ENCODE results near the gene VPS37D.
"Not testable (repeated sequence)": the region's sequence is repeated elsewhere in the genome, so short reads cannot be mapped to it uniquely, and the experiment has no call there.

VPS37D gene

DNA sequence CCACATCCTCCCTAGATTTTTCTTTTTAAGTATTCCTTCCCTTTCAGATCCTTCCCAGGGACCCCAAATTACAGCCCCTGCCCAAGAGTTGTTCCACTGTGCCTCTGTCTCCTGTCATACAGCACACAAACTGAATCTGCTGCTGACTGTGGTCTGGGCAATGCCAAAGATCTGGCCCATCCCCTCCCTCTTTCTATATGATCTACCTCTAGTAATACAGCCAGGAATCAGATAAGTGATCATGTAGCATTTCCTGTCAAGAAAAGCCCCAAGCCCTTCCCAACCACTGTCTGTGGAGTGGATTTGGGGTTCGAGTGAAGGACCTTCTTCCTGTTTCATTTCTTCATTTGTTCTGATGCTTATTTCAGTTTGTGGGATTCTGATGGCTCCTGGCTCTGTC is 45.1 kb downstream of the VPS37D start:
- Histone ChIP-seq H3K4me1 (ENCODE audit: control insufficient read depth, insufficient read depth, low read length) (peaks cover 24% of the 10 kb centered on the region), H3K4me3 (ENCODE audit: low read length) (no peak overlapping the region), H3K9me3 (ENCODE audit: control insufficient read depth, low read length) (no peaks in the 10 kb centered on the region), H3K9ac (ENCODE audit: low read length) (no peak overlapping the region), H3K36me3 (ENCODE audit: control insufficient read depth, insufficient read depth, low read length, severe bottlenecking) (peaks cover 5% of the 10 kb centered on the region), H3K27me3 (replicated peaks; ENCODE audit: control insufficient read depth, insufficient read depth, low read length) (no peaks in the 10 kb centered on the region)
- no peak for DNase-seq (ENCODE audit: low read depth)

DNA sequence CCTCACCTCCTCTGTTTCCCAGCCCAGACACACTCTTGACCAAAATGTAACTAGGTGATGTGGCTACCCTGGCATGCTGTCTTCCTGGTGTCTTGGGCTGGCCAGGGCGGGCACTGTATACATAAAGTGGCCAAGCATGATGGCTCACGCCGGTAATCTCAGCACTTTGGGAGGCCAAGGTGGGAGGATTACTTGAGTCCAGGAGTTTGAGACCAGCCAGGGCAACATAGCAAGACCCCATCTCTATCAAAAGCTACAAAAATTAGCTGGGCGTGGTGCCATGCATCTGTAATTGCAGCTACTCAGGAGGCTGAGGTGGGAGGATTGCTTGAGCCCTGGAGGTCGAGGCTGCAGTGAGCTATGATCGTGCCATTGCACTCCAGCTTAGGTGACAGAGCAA is 45.7 kb downstream of the VPS37D start:
- H3K36me3 ChIP-seq (ENCODE audit: control insufficient read depth, insufficient read depth, low read length, severe bottlenecking); H3K4me3 ChIP-seq (ENCODE audit: low read length); DNase-seq (ENCODE audit: low read depth); H3K9ac ChIP-seq (ENCODE audit: low read length); H3K9me3 ChIP-seq (ENCODE audit: control insufficient read depth, low read length); H3K27me3 ChIP-seq (replicated peaks; ENCODE audit: control insufficient read depth, insufficient read depth, low read length): not testable (repeated sequence)
- H3K4me1 ChIP-seq (ENCODE audit: control insufficient read depth, insufficient read depth, low read length) = peaks cover 30% of the 10 kb centered on the region

DNA sequence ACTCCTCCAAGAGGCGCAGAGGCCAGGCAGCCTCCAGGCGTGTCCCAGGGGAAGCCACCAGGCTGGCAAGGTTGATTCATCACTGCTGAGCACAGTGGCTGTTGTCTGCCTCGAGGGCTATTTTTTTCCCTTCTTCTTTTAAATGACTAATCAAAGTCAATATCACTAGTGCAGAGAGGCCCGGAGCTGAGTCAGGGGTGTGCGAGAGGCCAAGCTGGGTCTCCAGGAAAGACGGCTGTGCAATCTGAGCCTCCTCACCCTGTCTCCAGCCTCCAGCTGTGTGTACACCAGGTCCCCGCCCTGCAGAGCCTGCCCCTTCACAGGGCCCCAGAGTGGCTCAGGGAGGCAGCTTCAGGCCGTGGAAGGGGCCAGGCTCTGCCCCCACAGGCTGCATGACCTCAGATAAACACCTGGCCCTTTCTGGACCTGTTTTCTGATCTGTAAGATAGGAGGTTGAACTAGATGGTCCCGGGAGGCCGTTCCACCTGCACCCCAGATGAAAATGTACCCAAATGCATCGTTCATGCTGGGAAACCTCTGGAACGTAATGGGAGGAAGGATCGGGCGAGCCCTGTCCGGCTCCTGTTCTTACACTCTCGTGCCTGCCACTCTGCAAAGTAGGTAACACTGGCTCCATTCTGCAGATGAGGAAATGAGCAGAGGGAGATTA is 48.2 kb downstream of the VPS37D start:
- peak overlapping the region; percentile 18 for H3K9ac ChIP-seq (ENCODE audit: low read length)
- no peak overlapping the region for H3K4me3 ChIP-seq (ENCODE audit: low read length)
- H3K27me3 ChIP-seq (replicated peaks; ENCODE audit: control insufficient read depth, insufficient read depth, low read length) = no peaks in the 10 kb centered on the region
- H3K9me3 ChIP-seq (ENCODE audit: control insufficient read depth, low read length) = no peaks in the 10 kb centered on the region
- H3K4me1 ChIP-seq (ENCODE audit: control insufficient read depth, insufficient read depth, low read length) = peaks cover 35% of the 10 kb centered on the region
- DNase-seq (ENCODE audit: low read depth) = peak; percentile 97
- no peaks in the 10 kb centered on the region for H3K36me3 ChIP-seq (ENCODE audit: control insufficient read depth, insufficient read depth, low read length, severe bottlenecking)

DNA sequence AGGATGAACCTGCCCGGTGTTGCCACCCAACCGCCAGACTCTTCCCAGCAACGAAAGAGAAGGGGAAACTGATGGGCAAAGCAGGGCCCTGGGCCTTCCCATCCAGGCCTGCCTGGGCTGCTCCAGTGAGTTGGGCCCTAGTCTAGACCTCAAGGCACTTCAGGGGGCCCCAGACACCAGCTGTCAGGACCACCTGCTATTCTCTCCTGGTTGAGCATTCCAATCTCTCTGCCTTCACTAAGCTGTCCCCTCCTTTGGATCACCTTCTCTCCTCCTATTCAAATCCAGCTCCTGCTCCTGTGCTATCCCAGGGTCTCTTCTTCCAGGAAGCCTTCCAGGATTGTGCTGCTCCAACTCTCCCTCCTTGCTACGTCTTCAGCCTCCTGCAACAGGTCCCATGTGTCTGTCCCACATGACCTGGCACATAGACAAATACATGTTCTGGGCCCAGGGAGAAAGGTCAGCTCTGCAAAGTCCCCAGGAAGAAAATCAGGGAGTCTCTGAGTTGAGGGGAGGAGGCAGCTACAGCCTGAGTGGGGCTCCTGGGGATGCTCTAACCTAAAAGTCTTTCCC is 48.8 kb downstream of the VPS37D start:
- Histone ChIP-seq H3K36me3 (ENCODE audit: control insufficient read depth, insufficient read depth, low read length, severe bottlenecking) (no peaks in the 10 kb centered on the region), H3K4me3 (ENCODE audit: low read length) (peak overlapping the region; percentile 14), H3K9me3 (ENCODE audit: control insufficient read depth, low read length) (no peaks in the 10 kb centered on the region), H3K4me1 (ENCODE audit: control insufficient read depth, insufficient read depth, low read length) (peaks cover 35% of the 10 kb centered on the region), H3K27me3 (replicated peaks; ENCODE audit: control insufficient read depth, insufficient read depth, low read length) (no peaks in the 10 kb centered on the region), H3K9ac (ENCODE audit: low read length) (peak overlapping the region; percentile 18)
- no peak for DNase-seq (ENCODE audit: low read depth)

DNA sequence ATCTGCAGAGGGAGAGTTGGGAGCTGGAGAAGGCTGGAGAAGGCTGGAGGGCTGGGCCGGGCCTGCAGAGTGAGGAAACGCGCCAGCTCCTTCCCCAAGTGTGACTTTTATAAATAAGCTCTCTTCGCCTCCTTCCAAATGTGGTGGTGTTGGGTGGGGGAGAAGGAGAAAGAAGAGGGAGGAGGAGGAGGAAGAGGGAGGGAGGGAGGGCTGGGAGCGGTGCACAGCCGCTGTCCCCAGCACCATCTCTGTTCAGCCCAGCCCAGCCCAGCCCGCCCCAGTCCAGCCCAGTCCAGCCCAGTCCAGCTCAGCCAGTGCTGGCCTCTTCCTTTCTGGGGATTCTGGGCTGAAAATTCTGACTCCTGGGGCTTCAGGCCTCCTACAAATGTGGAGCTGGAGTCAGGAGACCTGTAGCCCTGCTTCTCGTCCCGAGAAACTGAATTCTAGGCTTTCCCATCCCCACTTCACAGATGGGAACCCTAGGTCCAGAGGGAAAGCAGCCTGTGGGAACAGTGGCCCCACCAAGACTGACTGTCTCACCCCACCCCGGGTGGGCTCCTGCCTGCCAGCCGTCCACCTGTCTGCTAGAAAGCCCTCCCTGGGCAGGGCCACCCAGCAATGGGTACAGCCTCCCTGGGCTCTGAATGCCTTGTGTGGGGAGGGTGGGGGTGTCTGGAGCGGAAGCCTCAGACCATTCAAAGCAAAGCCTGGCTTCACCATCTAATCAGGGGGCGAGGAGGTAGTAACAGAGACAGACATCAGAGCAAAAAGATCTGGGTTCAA is 49.6 kb downstream of the VPS37D start:
- H3K27me3 ChIP-seq (replicated peaks; ENCODE audit: control insufficient read depth, insufficient read depth, low read length) = no peaks in the 10 kb centered on the region
- no peaks in the 10 kb centered on the region for H3K9me3 ChIP-seq (ENCODE audit: control insufficient read depth, low read length)
- H3K36me3 ChIP-seq (ENCODE audit: control insufficient read depth, insufficient read depth, low read length, severe bottlenecking) = no peaks in the 10 kb centered on the region
- peak overlapping the region; percentile 50 for H3K9ac ChIP-seq (ENCODE audit: low read length)
- peaks cover 41% of the 10 kb centered on the region for H3K4me1 ChIP-seq (ENCODE audit: control insufficient read depth, insufficient read depth, low read length)
- H3K4me3 ChIP-seq (ENCODE audit: low read length) = peak overlapping the region; percentile 14
- DNase-seq (ENCODE audit: low read depth) = no peak

DNA sequence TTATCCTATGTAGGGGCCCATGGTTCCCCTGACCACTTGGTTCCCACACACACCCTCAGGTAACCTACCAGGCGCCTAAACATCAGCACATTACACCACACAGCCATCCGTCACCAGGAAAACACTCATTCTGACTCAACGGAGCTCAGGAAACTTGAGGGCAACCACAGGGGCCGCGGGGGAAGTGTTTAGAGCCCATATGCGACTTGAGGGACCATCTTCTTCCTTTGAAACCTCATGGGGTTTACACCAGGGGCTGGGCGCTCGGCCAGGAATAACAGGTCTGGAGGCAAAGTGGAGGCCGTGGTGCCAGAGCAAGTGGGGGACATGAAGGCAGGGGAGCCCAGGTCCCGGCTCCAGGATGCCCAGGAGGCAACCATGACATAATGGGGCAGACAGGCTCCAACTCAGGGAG is 50.4 kb downstream of the VPS37D start:
- H3K4me3 ChIP-seq (ENCODE audit: low read length) = peak overlapping the region; percentile 87
- peaks cover 41% of the 10 kb centered on the region for H3K4me1 ChIP-seq (ENCODE audit: control insufficient read depth, insufficient read depth, low read length)
- no peaks in the 10 kb centered on the region for H3K9me3 ChIP-seq (ENCODE audit: control insufficient read depth, low read length)
- DNase-seq (ENCODE audit: low read depth) = peak; percentile 87
- H3K36me3 ChIP-seq (ENCODE audit: control insufficient read depth, insufficient read depth, low read length, severe bottlenecking) = no peaks in the 10 kb centered on the region
- peak overlapping the region; percentile 87 for H3K9ac ChIP-seq (ENCODE audit: low read length)
- no peaks in the 10 kb centered on the region for H3K27me3 ChIP-seq (replicated peaks; ENCODE audit: control insufficient read depth, insufficient read depth, low read length)

DNA sequence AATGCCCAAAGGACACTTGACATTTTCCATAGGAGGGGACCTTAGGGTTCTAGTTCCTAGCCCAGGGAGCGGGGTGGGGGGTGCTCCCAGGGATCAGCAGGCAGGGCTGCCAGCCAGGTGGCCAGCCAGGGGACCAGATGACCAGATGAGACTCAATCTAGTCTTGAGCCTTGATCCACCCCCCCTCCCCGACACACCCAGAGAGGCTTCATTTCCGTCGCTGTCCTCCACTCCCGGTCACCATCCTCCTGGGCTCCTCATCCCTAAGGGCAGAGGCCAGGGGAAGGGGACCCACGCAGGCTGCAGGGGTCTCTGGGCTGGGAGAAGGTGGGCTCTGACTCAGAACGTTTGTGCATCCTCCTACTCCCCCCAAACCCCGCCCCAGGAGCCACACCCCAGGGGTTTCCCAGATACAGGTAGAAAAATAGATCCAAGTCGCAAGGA is 50.8 kb downstream of the VPS37D start:
- no peaks in the 10 kb centered on the region for H3K36me3 ChIP-seq (ENCODE audit: control insufficient read depth, insufficient read depth, low read length, severe bottlenecking)
- no peaks in the 10 kb centered on the region for H3K27me3 ChIP-seq (replicated peaks; ENCODE audit: control insufficient read depth, insufficient read depth, low read length)
- DNase-seq (ENCODE audit: low read depth) = no peak
- peak overlapping the region; percentile 87 for H3K9ac ChIP-seq (ENCODE audit: low read length)
- H3K4me3 ChIP-seq (ENCODE audit: low read length) = peak overlapping the region; percentile 87
- H3K9me3 ChIP-seq (ENCODE audit: control insufficient read depth, low read length) = no peaks in the 10 kb centered on the region
- H3K4me1 ChIP-seq (ENCODE audit: control insufficient read depth, insufficient read depth, low read length) = peaks cover 41% of the 10 kb centered on the region

DNA sequence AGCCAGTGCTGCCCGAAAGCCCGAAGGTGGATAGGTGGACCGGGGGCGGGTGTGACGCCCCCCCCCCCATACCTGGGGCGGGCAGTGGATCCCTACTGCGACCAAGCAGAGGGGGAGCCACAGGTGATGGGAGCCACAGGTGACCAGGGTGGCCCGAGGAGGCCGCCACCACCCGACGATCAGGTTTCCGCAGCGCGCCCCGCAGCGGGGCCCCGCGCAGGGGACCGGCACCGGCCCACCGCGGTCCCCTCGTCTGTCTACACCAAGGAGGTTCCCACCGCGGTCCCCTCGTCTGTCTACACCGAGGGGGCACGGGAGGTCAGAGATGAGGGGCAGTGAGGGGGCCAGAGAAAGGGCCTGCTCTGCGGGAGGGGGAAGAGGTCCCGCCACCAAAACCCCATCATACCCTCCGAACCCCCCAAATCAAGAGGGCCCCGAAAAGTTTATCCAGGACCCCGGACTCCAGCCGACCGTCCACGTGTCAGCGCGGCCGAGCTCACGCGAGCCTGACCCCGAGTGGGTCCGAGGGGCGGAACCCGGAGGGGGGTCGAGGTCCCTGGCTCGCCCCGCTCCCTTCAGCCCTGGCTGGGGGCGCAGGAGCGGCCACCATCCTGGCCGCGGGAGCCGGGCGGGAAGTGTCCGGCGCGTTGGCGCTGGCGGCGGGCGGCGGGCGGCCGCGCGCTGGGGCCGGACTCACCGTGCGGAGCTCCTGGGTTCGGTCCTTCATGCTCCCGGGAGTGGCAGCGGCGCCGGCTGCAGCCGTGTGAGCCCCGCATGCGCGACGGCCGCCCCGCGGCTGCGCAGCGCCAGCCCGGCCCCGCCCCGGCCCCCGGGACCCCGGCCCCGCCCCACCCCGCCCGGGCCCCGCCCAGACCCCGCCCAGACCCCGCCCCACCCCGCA is 51.5 kb downstream of the VPS37D start, which contains the start of gene STX1A:
Gene STX1A (minus strand): TSS at position 765 of the 901 bp plus-strand sequence. CDS start 38 bp downstream, at position 727.
- no peaks in the 10 kb centered on the region for H3K9me3 ChIP-seq (ENCODE audit: control insufficient read depth, low read length)
- H3K4me3 ChIP-seq (ENCODE audit: low read length) = peak within 1 kb of the TSS; percentile 87
- H3K9ac ChIP-seq (ENCODE audit: low read length) = peak within 1 kb of the TSS; percentile 87
- H3K36me3 ChIP-seq (ENCODE audit: control insufficient read depth, insufficient read depth, low read length, severe bottlenecking) = no peaks in the 10 kb centered on the region
- peak; percentile 90 for DNase-seq (ENCODE audit: low read depth)
- H3K27me3 ChIP-seq (replicated peaks; ENCODE audit: control insufficient read depth, insufficient read depth, low read length) = no peaks in the 10 kb centered on the region
- H3K4me1 ChIP-seq (ENCODE audit: control insufficient read depth, insufficient read depth, low read length) = peaks cover 41% of the 10 kb centered on the region

DNA sequence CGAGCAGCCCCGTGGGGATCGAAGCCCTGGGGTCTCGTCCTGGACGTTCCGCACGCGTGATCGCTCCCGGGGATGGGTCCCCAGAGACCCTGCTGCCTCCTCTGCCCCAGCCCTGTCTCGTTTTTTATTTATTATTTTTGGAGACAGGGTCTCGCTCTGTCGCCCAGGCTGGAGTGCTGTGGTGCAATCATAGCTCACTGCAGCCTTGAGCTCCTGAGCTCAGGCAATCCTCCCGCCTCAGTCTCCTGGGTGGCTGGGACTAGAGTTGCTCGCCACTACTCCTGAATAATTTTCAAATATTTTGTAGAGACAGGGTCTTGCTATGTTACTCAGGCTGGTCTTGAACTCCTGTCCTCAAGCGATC is 52.2 kb downstream of the VPS37D start:
- Histone ChIP-seq H3K4me3 (ENCODE audit: low read length) (peak overlapping the region; percentile 74), H3K36me3 (ENCODE audit: control insufficient read depth, insufficient read depth, low read length, severe bottlenecking) (no peaks in the 10 kb centered on the region), H3K9ac (ENCODE audit: low read length) (peak overlapping the region; percentile 39), H3K4me1 (ENCODE audit: control insufficient read depth, insufficient read depth, low read length) (peaks cover 41% of the 10 kb centered on the region), H3K9me3 (ENCODE audit: control insufficient read depth, low read length) (no peaks in the 10 kb centered on the region), H3K27me3 (replicated peaks; ENCODE audit: control insufficient read depth, insufficient read depth, low read length) (no peaks in the 10 kb centered on the region)
- DNase-seq (ENCODE audit: low read depth) = no peak

DNA sequence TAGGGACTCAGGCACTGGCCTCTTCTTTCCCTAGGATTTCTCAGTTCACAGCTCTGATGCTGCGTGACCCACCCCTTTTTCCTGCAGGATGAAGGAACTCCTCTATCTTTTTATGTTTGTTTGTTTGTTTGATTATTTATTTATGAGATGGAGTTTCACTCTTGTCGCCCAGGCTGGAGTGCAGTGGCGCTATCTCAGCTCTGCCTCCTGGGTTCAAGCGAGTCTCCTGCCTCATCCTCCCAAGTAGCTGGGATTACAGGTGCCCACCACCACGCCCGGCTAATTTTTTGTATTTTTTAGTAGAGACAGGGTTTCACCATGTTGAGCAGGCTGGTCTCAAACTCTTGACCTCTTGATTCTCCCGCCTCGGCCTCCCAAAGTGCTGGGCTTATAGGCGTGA is 52.8 kb downstream of the VPS37D start:
- H3K36me3 ChIP-seq (ENCODE audit: control insufficient read depth, insufficient read depth, low read length, severe bottlenecking); H3K27me3 ChIP-seq (replicated peaks; ENCODE audit: control insufficient read depth, insufficient read depth, low read length); H3K9me3 ChIP-seq (ENCODE audit: control insufficient read depth, low read length); DNase-seq (ENCODE audit: low read depth); H3K4me3 ChIP-seq (ENCODE audit: low read length); H3K9ac ChIP-seq (ENCODE audit: low read length): not testable (repeated sequence)
- peaks cover 37% of the 10 kb centered on the region for H3K4me1 ChIP-seq (ENCODE audit: control insufficient read depth, insufficient read depth, low read length)

Measured in adipocyte (in vitro differentiated cells).